ENCODE data around the gene CCNE1.

GRCh38 chr19:29770648-29771047 is 41.1 kb upstream of the CCNE1 start:
- TF ChIP-seq CTCF (IDR thresholded peaks at IDR 0.05) = no peak
- no peak for TF ChIP-seq TEAD4 (IDR thresholded peaks at IDR 0.05; ENCODE audit: borderline replicate concordance, insufficient read depth)
- no peak for TF ChIP-seq SMC3 (IDR thresholded peaks at IDR 0.05; ENCODE audit: low read depth, low read length)
